Measurements from ENCODE around the gene ELP2. TPM values are rescaled to one million over a fixed set of nuclear protein-coding genes. Genes with fewer than 3 reads are reported as not detected.

Gene ELP2
- total and polyA plus RNA-seq, 9 of the 15 experiments (the other 6 are each of a cell fraction or from before 2014, with no cell fraction given): 76.8 to 192 (median 140) TPM

GRCh38 chr18:36187193-36187825, 57.6 kb downstream of the ELP2 start, which contains the start of gene MOCOS (continued):
- TF ChIP-seq L3MBTL2 (IDR thresholded peaks at IDR 0.05) (peak; percentile 91), ZNF143 (CRISPR knock-in tag; IDR thresholded peaks at IDR 0.05) (0 out of 2 replicates have a peak, but pooled peaks have one; percentile 40), SAP30 (IDR thresholded peaks at IDR 0.05; ENCODE audit: borderline replicate concordance, insufficient read depth, low read depth, low read length, poor library complexity, severe bottlenecking) (peak; percentile 71), EP400 (IDR thresholded peaks at IDR 0.05) (peak; percentile 24; the same call in 1 of the 2 replicates), POLR2A (conservative IDR thresholded peaks at IDR 0.05) (peak; percentile 84), POLR2G (IDR thresholded peaks at IDR 0.05; ENCODE audit: low read depth, low read length) (peak; percentile 99), KLF1 (tag; IDR thresholded peaks at IDR 0.05) (no peak), RNF2 (IDR thresholded peaks at IDR 0.05) (peak; percentile 35; the same call in 1 of the 2 replicates), NCOR1 (IDR thresholded peaks at IDR 0.05) (no peak), ZBTB40 (IDR thresholded peaks at IDR 0.05) (peak; percentile 17; the same call in 1 of the 2 replicates), ZBTB40 (CRISPR knock-in tag; IDR thresholded peaks at IDR 0.05) (no peak), HMGN3 (IDR thresholded peaks at IDR 0.05; ENCODE audit: borderline replicate concordance, extremely low read depth, insufficient read length, low read depth, low read length) (peak; percentile 42), RB1 (IDR thresholded peaks at IDR 0.05; ENCODE audit: low read depth) (peak; percentile 89), ID3 (CRISPR knock-in tag; IDR thresholded peaks at IDR 0.05) (no peak), ID3 (tag; IDR thresholded peaks at IDR 0.05) (0 out of 2 replicates have a peak, but pooled peaks have one; percentile 63), TBP (optimal IDR thresholded peaks at IDR 0.05; ENCODE audit: low read depth, low read length) (peak; percentile 51), SIN3B (IDR thresholded peaks at IDR 0.05; ENCODE audit: low read depth) (peak; percentile 42; the same call in 1 of the 2 replicates), FUS (optimal IDR thresholded peaks at IDR 0.05; ENCODE audit: low read depth, low read length) (peak; percentile 61), TGIF2 (CRISPR knock-in tag; IDR thresholded peaks at IDR 0.05) (0 out of 2 replicates have a peak, but pooled peaks have one; percentile 50)

Data from K562 (cell line).